T-helper 1 cell (primary cell): ENCODE results near the gene HOXD12.

Experiments
- DNase-seq, 5 donors: peaks; one replicate each; pipeline ENCODE4 v3.0.0-alpha.2; 2012 to 2020

Gene HOXD12

DNA sequence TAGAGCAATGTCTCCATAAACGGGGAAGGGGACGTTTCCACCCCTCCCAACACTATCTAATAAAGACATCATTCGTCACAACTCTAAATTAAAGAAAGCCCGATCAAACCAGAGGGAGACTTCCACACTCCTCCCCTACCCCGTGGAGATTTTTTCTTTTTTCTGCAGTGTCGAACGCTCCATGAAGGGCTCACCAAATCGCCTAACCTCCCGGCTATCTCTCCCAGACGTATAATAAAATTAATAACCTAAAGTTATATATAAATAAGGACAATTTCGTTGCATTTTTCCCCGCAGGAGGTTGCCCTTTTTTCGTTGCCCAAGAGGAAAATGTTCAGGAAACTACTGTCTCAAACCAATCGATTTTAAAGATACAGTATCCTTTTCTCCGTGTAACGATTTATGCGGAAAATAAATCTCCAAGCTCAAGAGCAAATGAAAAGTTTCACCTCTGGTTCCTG is 18.2 kb upstream of the HOXD12 start:
- no peak for DNase-seq

- DNase-seq, result no peak
These were observed 17.6 kb upstream of the HOXD12 start for GRCh38 chr2:176081837-176082524.

DNA sequence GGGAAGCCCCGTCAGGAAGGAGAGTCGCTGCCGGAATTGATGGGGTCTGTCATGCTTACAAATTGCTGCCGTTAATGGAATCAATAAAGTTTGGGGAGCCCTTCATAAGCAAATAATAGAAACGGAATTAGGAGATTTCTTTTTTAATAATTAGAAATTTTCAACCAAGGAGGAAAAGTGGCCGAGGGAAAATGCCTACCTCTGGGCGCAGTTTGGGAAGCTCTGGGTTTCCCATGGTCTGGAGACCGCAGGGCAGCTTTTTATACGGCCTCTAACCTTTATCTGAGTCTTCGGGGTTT is 17.1 kb upstream of the HOXD12 start:
- DNase-seq, result no peak

DNA sequence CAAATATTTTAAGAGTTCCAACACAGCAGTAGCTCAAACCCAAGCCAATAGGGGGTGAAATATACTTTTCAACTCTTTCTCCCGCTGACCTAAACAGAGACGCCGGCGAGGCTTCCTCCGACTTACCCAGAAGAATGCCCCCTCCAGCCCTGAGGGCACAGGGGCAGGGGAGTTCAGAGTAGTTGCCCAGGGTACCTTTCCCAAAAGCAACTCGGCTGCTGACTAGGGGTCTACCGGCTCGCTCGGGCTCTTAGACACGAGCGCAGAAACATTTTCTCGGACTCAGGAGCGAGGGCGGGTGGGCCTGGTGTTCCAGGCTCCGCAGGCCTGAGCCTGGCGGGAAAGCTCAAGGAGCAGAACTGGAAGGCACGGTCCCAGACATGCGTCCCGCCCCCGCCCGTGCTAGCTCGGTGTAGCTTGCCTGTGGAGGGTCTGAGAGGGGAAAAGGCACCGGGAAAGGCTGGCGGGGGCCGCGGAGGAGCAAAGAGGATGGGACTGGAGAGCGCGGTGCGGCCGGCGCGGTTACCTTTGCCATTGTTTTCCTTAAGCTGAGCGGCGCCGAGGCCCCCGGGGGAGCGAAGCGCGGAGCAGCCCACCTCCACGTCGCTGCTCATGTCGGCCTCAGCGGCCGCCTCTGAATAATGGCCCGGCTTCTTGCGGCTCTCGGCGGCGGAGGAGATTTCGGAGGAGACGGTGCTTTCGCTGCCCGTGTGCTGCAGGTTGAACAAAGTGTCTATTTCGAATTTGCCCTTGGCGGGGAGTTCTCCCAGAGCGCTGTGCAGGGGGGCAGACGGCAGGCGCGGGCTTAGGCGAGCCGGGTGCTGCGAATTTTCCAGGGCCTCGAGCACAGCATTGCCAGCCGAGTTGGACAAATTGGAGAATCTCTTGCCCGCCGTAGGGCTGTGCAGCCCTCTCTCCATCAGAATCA is 16.5 kb upstream of the HOXD12 start:
- no peak for DNase-seq

DNA sequence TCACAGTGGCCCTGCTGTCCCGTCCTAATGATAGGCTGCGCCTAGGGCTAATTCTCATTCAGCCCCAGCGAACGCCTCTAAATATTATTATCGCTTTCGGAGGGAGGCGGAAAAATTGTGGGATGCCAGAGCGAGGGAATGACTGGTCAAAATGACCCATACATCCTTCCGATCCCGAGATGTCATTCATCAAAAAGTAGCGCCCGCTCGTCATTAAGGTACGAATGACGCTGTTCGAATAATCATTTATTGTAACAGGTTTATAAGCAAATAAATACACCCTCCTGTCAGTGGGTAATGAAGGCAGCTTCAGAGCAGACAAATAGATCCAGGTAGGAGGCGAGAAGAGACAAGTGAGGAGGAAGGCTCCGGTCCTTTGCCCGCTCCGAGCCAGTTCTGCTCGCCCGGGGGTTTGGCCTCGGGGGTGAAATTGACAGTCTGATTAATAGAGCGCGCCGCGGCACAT is 15.8 kb upstream of the HOXD12 start, which contains the start of gene EVX2:
Gene EVX2 (minus strand): TSS at position 167 of the 466 bp plus-strand sequence. CDS start 186 bp downstream, outside the sequence.
- DNase-seq, result no peak

DNA sequence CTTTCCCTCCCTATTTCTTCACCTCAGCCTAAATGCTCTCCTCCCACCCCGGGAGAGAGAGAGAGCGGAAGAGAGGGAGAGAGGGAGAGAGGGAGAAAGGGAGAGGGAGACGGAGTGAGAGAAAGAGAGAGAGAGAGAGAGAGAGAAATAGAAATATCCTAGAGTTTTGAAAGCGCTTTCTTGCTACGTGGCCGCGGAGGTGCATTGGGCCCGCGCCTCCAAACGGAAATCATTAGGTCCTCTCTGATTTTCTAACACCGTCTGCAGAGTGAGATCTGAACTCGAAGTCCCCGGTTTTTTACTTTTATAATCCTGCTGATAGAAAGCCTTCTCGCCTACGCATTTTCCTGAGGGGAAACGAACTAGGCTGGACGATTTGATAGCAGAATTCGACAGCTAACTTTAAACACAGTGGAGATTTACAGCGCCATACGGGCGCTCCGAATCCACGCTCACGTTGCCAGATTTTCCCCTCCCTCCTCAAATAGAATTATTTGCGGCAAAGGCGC is 14.9 kb upstream of the HOXD12 start:
- DNase-seq, result no peak

DNA sequence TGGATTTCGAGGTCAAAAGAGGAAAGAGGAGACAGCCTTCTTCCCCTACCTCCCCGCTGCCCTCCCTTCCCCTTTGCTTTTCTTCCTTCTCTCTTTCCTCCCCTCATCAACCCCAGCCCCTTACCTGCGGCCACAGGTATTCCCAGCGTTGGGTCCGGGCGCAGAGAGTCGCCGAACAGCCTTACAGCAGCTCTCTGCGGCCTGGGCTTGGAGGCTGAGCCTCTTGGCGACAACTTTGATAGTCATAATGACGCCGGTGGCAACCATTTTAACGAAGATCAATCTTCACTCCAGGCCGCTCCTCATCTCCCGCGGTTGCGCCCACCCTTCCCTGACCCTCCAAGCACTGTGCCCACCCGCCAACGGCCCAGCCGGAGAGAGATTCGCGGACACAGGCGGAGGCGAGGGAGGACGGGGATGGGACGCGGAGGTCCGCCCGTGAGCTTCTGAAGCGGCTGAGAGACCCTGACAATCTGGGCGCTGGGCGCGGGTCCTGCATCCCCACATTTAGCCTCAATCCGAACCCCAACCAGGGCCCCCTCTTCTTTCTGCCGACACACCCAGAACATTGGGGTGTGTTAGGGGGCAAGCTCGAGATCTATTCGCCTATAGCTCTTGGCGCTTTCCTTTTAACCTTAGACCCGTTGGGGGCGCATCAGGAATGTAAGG is 14.3 kb upstream of the HOXD12 start:
- no peak for DNase-seq

DNA sequence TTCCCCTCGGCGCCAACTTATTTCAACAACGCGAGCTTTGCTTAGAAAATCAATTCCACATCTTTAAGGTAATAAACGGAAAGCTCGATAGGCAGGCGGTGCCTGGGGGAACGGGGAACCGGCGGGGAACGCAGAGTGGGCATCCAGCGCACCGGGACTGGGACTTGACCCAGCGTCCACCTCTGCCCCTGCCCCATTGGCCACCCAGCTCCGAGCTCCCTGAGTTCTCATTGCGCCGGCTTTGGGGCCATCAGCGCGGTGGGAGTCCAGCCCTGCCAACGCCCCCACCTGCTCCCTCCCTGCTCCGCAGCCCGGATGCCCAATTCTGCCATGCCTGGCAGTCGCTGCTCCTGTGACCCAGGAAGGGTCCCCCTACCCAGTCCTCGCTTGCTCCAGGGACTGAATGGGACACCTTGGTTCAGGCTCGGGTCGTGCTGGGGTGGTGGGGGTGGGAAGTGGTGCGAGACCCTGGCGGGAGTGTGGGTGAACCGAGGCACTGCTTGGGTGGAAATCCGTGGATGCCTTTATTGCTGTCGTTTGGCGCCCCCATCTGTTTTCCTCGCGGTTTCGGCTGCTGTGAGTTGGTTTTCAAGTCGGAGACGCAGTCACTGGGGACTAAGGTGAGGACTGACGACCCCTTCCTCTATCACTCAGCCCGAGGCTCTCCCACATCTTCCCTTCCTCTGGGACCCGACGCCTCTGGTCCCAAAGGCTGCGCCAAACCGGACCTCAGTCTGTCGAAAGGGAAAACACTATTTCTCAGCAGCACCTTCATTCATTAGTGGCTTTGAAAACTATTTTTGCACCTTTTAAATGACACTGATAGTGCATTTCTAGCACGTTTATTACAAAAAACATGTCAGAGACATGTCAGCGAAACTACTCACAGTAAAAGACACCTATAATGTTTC is 13.5 kb upstream of the HOXD12 start:
- DNase-seq, result no peak

DNA sequence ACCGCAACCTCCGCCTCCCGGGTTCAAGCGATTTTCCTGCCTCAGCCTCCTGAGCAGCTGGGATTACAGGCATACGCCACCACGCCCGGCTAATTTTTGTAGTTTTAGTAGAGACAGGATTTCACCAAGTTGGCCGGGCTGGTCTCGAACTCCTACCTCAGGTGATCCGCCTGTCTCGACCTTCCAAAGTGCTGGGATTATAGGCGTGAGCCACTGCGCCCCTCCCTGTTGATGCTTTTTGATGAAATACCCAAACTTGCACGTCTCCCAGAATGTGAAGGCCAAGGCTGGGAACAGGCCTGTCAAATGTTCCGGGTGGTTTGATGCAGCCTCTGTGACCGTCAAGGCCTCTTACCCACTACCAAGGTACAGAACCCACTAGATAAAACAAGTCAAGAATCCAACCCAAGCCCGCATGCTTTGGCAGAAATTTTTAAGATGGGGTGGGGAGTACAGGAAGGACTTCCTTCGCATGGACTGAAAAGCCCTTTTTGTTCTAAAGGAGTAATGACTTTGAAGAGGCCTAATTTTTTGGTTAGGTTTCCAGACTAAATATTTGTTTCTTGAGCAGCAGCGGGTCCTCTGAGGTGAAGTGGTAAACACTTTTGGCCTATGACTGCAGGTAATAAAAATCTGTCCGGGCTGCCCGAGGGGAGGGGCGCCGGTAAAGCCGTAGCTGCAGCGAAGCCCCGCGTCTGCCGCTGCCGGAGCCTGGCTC is 12.1 kb upstream of the HOXD12 start:
- no peak for DNase-seq

DNA sequence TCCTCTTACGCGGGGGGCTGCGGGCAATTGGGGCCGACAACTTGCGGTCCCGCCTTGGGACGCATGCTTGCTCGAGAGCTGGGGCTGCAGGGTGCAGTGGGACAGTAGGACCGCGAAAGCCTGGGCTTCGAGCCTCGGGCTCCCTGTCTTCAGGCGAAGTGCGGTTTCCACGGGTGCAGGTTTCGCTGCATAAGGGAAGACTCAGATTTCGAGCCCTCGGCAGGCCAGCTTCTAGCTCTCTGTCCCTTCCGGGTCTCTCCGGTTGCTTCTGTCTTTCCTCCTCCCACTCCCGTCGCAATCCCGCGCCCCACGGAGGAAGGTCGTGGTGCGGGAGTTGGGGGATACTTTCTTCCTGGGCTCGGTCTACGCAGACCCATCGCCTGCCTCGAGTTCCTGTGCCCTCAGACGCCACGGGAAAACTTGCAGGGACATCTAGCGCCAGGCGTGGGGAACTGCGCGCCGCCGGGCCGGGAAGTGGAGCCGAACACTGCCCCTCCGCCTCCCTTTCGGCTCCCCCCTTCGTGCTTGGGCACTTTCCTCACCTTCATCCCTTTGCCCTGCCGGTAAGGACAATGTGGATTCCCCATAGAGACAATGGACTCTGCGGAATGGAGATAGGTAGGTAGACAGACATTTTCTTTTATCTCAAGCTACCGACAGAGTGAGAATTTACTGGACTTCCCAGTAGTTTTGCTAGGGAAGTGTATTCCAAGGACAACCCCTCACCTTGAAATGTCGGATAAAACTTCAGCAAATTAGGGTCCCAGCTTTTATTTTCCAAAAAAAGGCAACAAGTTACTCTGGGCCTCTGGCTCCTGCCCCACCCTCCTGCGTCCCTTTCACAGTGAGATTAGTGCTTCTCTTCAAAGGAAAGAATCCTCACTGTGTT is 11.3 kb upstream of the HOXD12 start:
- DNase-seq, result no peak

DNA sequence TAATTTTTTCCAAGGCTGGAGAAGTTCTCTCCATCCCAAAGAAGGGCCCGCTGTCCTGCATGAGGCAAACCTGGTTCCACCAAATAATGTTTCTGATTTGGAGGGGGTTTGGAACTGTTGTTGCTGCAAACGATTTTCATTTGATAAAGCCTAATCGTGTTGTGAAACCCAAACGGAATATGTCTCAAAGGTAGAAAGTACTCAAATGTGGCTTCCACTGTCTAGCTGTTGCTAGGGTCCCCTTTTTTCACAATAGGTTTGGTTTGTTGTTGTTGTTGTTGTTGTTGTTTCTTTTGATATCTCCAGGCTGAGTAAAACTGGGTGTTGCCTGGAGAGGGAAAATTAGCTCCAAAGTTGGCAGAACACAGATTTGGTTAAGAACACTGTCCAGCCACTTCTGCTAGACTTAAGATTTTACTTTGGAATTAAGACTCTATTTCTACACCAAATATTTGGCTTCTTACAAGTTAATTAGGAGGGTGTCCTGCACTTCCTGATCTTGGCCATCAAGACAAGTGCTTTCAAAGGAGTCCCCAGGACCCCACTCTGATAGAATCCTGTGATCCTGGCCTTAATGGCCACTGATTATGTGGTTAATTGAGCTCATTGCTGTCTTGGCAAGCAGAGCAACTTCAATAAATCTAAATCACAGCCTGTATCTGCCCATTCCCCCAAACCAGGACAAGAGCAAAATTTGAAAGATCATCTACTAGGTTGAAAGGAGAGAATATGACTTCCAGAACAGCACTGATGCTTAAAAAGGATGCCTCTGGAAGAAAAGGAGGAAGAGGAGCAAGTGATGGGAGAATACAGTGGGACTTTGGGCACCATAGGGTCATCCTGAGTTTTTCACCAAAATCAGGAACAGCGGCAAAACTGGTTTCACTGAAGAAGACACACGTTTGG is 10.4 kb upstream of the HOXD12 start:
- DNase-seq, result no peak

DNA sequence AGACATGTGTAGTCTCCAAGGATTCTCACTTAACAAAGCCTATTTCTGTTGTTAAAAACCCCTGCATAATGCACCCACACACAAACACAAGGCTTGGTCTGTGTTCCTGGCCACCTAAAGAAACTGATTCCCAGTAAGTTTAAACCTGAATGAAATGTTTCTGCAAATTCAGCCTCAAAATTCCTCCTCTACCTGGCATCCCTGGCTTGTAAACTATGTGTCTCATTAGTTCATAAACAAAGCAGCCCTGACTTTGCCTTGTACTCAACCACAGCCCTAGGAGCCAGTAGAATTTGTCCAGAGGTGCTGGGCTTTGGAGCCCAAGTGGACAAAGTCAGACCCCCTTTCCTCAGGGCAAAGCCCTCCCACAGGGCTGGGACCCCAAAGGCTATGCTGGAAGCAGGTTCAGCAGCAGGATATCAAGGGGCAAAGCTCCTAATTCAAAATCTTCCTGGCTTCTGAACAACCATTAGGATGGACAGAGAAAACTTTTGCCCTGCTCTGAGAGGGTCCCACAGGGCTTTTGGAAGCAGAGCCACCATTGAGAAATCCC is 9.7 kb upstream of the HOXD12 start:
- DNase-seq, result no peak

GRCh38 chr2:176090862-176091261 is 8.7 kb upstream of the HOXD12 start:
- DNase-seq, result no peak

DNA sequence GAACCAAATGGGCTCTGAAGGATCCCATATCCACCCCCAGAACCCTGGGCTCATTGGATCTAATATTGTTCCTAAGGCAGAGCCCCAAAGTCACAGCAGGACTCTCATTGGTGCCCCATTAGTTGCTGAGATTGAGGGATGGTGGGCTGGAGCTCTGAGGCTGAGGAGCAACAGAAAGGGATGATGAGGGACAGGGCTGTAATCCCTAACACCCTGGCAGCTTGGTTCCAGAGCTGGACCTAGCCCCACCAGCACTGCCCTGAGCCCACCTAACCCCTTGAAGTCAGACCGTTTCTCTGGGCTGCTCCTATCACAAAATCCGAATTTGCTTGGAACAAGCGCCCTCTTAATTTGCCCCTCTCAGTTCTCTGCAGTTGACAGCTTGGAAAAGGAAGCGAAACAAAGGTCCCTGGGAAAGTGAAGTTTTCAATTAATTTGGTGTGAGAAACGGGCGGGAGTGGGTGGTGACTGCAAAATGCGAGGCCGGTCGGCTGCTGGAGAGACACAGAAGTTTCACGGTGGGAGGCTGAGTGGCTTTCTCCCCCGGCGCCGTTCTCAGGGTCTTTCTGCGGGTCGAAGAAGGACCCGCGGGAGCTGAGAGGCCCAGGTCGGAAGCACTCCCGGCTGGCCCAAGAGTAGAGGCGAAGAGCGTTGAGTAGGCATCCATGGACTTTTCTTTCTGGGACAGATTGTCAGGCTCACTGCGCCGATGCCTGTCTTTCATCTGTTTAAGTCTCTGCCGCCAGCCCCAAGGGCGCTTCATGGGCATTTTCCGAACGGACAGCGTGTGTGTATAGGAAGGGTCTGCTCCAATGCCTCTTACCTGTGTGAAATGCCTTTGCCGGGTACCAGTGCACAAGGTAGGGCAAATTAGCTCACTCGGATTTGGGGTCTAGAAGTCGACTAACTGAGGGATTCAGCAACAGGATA is 8.0 kb upstream of the HOXD12 start:
- DNase-seq, result no peak

DNA sequence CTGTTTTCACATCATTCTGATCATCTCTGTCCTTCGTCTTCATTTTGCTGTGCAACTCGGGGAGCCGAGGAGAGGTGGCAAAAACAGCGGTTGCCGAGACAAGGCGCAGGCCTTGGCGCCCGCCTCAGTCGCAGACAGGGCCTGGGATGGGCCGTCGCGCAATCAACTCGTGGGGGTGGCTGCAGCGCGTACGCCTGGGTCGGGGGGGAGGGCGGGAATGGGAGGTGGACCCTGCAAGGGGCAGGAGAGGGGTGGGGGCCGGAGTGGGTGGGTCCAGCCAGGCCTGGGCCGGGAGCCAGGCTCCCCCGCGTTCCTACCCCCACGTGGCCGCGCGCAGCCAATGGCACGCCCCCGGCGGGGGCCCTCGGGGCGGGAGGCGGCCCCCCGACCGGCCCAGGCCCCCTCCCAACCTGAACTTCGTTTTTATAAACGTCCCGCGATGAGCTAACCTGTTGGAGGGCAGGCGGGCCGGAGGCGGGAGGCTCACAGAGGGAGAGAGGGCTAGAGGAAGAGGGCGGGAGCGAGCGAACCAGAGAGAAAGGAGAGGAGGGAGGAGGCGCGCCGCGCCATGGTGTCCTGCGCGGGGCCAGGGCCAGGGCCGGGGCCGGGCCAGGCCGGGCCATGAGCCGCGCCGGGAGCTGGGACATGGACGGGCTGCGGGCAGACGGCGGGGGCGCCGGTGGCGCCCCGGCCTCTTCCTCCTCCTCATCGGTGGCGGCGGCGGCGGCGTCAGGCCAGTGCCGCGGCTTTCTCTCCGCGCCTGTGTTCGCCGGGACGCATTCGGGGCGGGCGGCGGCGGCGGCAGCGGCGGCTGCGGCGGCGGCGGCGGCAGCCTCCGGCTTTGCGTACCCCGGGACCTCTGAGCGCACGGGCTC is 7.1 kb upstream of the HOXD12 start, which contains the start of gene HOXD13:
Gene HOXD13 (plus strand): TSS at position 452 of the 875 bp plus-strand sequence. CDS start 170 bp downstream, at position 622.
- no peak for DNase-seq

DNA sequence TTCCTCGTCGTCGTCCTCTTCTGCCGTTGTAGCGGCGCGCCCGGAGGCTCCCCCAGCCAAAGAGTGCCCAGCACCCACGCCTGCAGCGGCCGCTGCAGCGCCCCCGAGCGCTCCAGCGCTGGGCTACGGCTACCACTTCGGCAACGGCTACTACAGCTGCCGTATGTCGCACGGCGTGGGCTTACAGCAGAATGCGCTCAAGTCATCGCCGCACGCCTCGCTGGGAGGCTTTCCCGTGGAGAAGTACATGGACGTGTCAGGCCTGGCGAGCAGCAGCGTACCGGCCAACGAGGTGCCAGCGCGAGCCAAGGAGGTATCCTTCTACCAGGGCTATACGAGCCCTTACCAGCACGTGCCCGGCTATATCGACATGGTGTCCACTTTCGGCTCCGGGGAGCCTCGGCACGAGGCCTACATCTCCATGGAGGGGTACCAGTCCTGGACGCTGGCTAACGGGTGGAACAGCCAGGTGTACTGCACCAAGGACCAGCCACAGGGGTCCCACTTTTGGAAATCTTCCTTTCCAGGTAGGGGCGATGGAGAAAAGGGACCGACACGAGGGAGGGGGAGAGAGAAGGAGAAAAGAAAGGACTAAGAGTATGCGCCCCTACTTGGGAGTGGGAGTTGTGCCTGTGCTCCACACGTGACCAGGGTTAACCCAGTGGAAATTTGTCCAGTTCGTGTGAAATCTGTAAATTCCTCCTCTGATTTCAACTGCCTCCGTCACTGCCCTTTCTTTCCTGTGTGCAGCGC is 6.3 kb upstream of the HOXD12 start:
- DNase-seq, result no peak
